GM23338 (cell line): Measurements from ENCODE around the gene FBXO34.

ENCODE experiments used
- CREB1 ChIP-seq: fragments of 250-450 bp; sonication (Bioruptor Pico); IDR thresholded peaks from 2 replicates; pipeline ENCODE4 v1.5.0; 2020; ENCODE audit warnings: low read depth, mild to moderate bottlenecking, moderate library complexity
- CTCF ChIP-seq, 2 experiments: fragments of 200-600 bp in 1 of 2; sonication (generic) in 1 of 2; conservative IDR thresholded peaks; 2 replicates each; pipeline versions ENCODE4 v1.5.1 to v1.6.1; 2016 to 2017; ENCODE audit warnings: antibody characterized with exemption in 2 of 2, low read depth in 2 of 2, mild to moderate bottlenecking in 2 of 2, moderate library complexity in 1 of 2
- EZH2 ChIP-seq: fragments of 200-600 bp; sonication (generic); IDR thresholded peaks from one replicate; pipeline ENCODE4 v1.8.0; 2017; ENCODE audit warnings: antibody characterized with exemption, mild to moderate bottlenecking, low read depth; ENCODE audit not compliant: unreplicated experiment
- EZH2phosphoT487 ChIP-seq: fragments of 200-600 bp; sonication (generic); IDR thresholded peaks from one replicate; pipeline ENCODE4 v1.8.1; 2018; ENCODE audit warnings: antibody characterized with exemption; ENCODE audit not compliant: unreplicated experiment
- JUNB ChIP-seq: IDR thresholded peaks from one replicate; pipeline ENCODE4 v1.6.1; 2016; ENCODE audit warnings: antibody characterized with exemption; ENCODE audit not compliant: unreplicated experiment
- POLR2AphosphoS5 ChIP-seq: IDR thresholded peaks from 2 replicates; pipeline ENCODE4 v1.6.1; 2016; ENCODE audit warnings: antibody characterized with exemption, low read depth
- REST ChIP-seq: IDR thresholded peaks from one replicate; pipeline ENCODE4 v1.6.1; 2018; ENCODE audit warnings: antibody characterized with exemption; ENCODE audit not compliant: unreplicated experiment
- ZNF114 ChIP-seq: fragments of 250-450 bp; sonication (Bioruptor Pico); IDR thresholded peaks from 2 replicates; pipeline ENCODE4 v1.5.0; 2020; ENCODE audit warnings: mild to moderate bottlenecking, moderate library complexity
- ZNF331 ChIP-seq: fragments of 250-450 bp; sonication (Bioruptor Pico); IDR thresholded peaks from 2 replicates; pipeline ENCODE4 v1.5.0; 2020; ENCODE audit warnings: low read depth, mild to moderate bottlenecking, moderate library complexity

- TF ChIP-seq EZH2 (no peak), CTCF (conservative IDR thresholded peaks at IDR 0.05; ENCODE audit: low read depth in 2 of 2) (no peak), POLR2AphosphoS5 (no peak), EZH2phosphoT487 (no peak), JUNB (no peak), REST (no peak), ZNF331 (CRISPR knock-in tag) (no peak), CREB1 (no peak), ZNF114 (CRISPR knock-in tag) (no peak)
Measured at GRCh38 chr14:55328317-55328716, 57.1 kb downstream of the FBXO34 start.
